HepG2 (cell line): ENCODE measurements around the gene FRMD3. TPM values are rescaled to one million over a fixed set of nuclear protein-coding genes. Genes with fewer than 3 reads are reported as not detected.

ENCODE experiments used
- HDAC1 ChIP-seq: sonication (generic); formaldehyde crosslinking; IDR thresholded peaks from 2 replicates; pipeline ENCODE4 v1.5.1; 2020; ENCODE audit warnings: mild to moderate bottlenecking, missing genetic modification reagents
- HNRNPH1 ChIP-seq: fragments of 200-400 bp; formaldehyde crosslinking; optimal IDR thresholded peaks from 2 replicates; pipeline ENCODE3; 2017; ENCODE audit warnings: mild to moderate bottlenecking, low read depth, low read length
- KIAA2018 ChIP-seq: sonication (generic); formaldehyde crosslinking; IDR thresholded peaks from 2 replicates; pipeline ENCODE4 v1.5.0; 2020; ENCODE audit warnings: mild to moderate bottlenecking, missing genetic modification reagents, borderline replicate concordance
- KMT2A ChIP-seq: sonication (generic); formaldehyde crosslinking; IDR thresholded peaks from 2 replicates; pipeline ENCODE4 v1.4.0; 2020; ENCODE audit warnings: missing genetic modification reagents
- PCBP2 ChIP-seq: fragments of 200-400 bp; formaldehyde crosslinking; optimal IDR thresholded peaks from 2 replicates; pipeline ENCODE3; 2018; ENCODE audit warnings: low read length, low read depth; ENCODE audit not compliant: poor library complexity, severe bottlenecking
- POLR2G ChIP-seq: fragments of 200-400 bp; formaldehyde crosslinking; IDR thresholded peaks from 2 replicates; pipeline ENCODE4 v1.6.1; 2018; ENCODE audit warnings: mild to moderate bottlenecking, low read depth, low read length, moderate library complexity
- RAD21 ChIP-seq: fragments of 450-650 bp; formaldehyde crosslinking; IDR thresholded peaks from 2 replicates; pipeline ENCODE4 v1.5.0; 2020; ENCODE audit warnings: mild to moderate bottlenecking
- ZIK1 ChIP-seq: sonication (generic); formaldehyde crosslinking; IDR thresholded peaks from 2 replicates; pipeline ENCODE4 v1.5.0; 2020; ENCODE audit warnings: mild to moderate bottlenecking, low read depth, missing genetic modification reagents, borderline replicate concordance
- ZNF24 ChIP-seq: fragments of 450-650 bp; IDR thresholded peaks from 2 replicates; pipeline ENCODE4 v1.6.1; 2017; ENCODE audit warnings: antibody characterized with exemption, mild to moderate bottlenecking
- ZSCAN9 ChIP-seq: IDR thresholded peaks from 2 replicates; pipeline ENCODE4 v1.6.1; 2016; ENCODE audit warnings: borderline replicate concordance
- polyA plus RNA-seq, 8 experiments: library from polyadenylated mRNA; depleted of rRNA in 3 of 8; stranded (reverse) in 7 of 8; unstranded in 1 of 8; fragments of >200 nt; fragmentation: Illumina TruSeq in 4 of 8; extraction: Trizol in 4 of 8; gene quantifications; 2 replicates each; pipeline versions ENCODE4 v1.2.1 to v1.2.3, GENCODE V29; 2011 to 2016; ENCODE audit warnings: low read depth in 4 of 8, missing spikeins in 1 of 8, mixed read lengths in 1 of 8; ENCODE audit not compliant: insufficient read depth in 1 of 8
- total RNA-seq, 5 experiments: library from RNA; depleted of rRNA; stranded (reverse); fragments of >200 nt; fragmentation: Illumina TruSeq; extraction: Trizol; gene quantifications; 2 replicates each; pipeline ENCODE4 v1.2.3, GENCODE V29; 2016; ENCODE audit warnings: low read depth in 1 of 5
- TF ChIP-seq, protein P1 (sequence below): sonication (generic); formaldehyde crosslinking; IDR thresholded peaks from 2 replicates; pipeline ENCODE4 v1.4.0; 2020; ENCODE audit warnings: missing genetic modification reagents
- TF ChIP-seq, protein P2 (sequence below): sonication (generic); formaldehyde crosslinking; IDR thresholded peaks from 2 replicates; pipeline ENCODE4 v1.9.0; 2021; ENCODE audit warnings: missing genetic modification reagents, borderline replicate concordance
- TF ChIP-seq, protein P3 (sequence below): sonication (generic); formaldehyde crosslinking; IDR thresholded peaks from 2 replicates; pipeline ENCODE4 v1.4.0; 2020; ENCODE audit warnings: missing genetic modification reagents, low read depth, mild to moderate bottlenecking, borderline replicate concordance
- TF ChIP-seq, protein P4 (sequence below): IDR thresholded peaks from 2 replicates; pipeline ENCODE4 v1.6.1; 2016
- TF ChIP-seq, protein P5 (sequence below): fragments of 450-650 bp; IDR thresholded peaks from 2 replicates; pipeline ENCODE4 v1.6.1; 2016

The FRMD3 gene
- total and polyA plus RNA-seq, 2 of the 13 experiments (the other 11 are each of a cell fraction or from before 2014, with no cell fraction given), result 3.2 to 7.7 TPM

DNA sequence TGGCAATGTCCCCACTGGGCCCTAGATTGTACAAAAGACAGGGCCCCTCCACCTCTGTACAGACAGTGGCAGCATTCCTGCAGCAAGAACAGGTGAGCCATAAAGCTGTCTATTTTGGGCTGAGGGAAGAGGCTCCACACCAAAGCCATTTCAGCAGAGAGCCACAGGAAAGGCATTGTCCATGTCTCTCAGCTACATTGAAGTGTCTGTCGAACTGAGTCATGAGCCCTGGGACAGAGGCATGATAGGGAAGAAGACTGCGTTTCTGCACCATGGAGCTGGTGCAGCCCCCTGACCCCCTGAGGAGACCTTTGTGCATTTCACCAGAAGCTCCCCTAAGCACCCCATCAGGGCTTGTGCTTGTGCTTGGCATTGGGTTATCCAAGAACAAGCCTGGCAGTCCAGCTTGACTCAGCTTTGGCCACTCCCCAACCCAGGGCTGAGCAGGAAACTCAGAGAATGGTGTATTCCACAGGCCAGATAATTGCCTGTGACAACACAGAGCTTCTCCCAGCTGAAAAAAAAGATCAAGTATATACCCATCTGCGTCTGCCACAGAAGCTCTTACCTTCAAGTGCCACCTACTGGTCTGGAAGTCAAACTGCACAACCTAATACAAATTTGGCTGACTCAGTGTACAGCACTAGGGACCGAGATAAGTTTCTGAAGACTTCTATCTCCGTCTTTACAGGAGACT is 5.9 kb upstream of the FRMD3 start (continued):
- TF ChIP-seq KIAA2018 (no peak), KMT2A (no peak), POLR2G (no peak), HDAC1 (no peak), HNRNPH1 (no peak), ZNF24 (no peak), ZSCAN9 (no peak), ZIK1 (no peak), RAD21 (CRISPR knock-in tag) (peak; percentile 85), PCBP2 (no peak)
- TF ChIP-seq, protein P1, sequence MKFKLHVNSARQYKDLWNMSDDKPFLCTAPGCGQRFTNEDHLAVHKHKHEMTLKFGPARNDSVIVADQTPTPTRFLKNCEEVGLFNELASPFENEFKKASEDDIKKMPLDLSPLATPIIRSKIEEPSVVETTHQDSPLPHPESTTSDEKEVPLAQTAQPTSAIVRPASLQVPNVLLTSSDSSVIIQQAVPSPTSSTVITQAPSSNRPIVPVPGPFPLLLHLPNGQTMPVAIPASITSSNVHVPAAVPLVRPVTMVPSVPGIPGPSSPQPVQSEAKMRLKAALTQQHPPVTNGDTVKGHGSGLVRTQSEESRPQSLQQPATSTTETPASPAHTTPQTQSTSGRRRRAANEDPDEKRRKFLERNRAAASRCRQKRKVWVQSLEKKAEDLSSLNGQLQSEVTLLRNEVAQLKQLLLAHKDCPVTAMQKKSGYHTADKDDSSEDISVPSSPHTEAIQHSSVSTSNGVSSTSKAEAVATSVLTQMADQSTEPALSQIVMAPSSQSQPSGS (CRISPR knock-in tag), result no peak
- TF ChIP-seq, protein P2, sequence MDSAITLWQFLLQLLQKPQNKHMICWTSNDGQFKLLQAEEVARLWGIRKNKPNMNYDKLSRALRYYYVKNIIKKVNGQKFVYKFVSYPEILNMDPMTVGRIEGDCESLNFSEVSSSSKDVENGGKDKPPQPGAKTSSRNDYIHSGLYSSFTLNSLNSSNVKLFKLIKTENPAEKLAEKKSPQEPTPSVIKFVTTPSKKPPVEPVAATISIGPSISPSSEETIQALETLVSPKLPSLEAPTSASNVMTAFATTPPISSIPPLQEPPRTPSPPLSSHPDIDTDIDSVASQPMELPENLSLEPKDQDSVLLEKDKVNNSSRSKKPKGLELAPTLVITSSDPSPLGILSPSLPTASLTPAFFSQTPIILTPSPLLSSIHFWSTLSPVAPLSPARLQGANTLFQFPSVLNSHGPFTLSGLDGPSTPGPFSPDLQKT (CRISPR knock-in tag), result no peak
- TF ChIP-seq, protein P3, sequence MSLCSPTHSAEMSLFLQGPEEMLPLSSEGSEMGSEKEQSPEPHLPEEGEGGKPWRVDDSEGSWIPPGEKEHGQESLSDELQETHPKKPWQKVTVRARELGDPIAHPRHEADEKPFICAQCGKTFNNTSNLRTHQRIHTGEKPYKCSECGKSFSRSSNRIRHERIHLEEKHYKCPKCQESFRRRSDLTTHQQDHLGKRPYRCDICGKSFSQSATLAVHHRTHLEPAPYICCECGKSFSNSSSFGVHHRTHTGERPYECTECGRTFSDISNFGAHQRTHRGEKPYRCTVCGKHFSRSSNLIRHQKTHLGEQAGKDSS (CRISPR knock-in tag), result no peak
- TF ChIP-seq, protein P4, sequence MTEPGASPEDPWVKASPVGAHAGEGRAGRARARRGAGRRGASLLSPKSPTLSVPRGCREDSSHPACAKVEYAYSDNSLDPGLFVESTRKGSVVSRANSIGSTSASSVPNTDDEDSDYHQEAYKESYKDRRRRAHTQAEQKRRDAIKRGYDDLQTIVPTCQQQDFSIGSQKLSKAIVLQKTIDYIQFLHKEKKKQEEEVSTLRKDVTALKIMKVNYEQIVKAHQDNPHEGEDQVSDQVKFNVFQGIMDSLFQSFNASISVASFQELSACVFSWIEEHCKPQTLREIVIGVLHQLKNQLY (CRISPR knock-in tag), result no peak
- TF ChIP-seq, protein P5, sequence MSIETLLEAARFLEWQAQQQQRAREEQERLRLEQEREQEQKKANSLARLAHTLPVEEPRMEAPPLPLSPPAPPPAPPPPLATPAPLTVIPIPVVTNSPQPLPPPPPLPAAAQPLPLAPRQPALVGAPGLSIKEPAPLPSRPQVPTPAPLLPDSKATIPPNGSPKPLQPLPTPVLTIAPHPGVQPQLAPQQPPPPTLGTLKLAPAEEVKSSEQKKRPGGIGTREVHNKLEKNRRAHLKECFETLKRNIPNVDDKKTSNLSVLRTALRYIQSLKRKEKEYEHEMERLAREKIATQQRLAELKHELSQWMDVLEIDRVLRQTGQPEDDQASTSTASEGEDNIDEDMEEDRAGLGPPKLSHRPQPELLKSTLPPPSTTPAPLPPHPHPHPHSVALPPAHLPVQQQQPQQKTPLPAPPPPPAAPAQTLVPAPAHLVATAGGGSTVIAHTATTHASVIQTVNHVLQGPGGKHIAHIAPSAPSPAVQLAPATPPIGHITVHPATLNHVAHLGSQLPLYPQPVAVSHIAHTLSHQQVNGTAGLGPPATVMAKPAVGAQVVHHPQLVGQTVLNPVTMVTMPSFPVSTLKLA, result no peak
